Anterior cingulate cortex (tissue), 58 donors: ENCODE results near the gene GREB1L.
"Not testable (repeated sequence)": the region's sequence is repeated elsewhere in the genome, so short reads cannot be mapped to it uniquely, and the experiment has no call there.

Source experiments
- DNase-seq, 58 donors: peaks; one replicate each; lab custom pipeline; 2025; lab: John Stamatoyannopoulos, UW

GREB1L gene

GRCh38 chr18:21361307-21361880 is 119.4 kb downstream of the GREB1L start:
- DNase-seq: no peak

DNA sequence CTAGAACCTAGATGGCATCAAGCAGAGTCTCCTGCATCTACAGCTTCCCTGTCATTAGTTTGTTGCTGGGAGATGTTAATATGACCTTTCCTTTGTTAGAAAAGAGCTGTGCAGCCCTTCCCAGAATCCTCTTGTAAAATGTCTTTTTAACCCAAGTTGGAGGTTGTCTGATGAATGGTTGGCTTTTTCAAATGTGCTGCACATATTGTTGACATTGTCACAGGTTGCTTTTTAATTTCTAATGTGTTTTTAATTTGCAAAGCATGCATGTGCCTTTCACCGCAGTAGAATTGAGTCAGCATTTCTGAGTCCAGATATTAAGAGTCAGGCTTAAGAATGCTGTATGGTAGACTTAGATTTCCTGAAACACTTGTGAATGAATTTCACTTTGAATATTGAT is 120.8 kb downstream of the GREB1L start:
- DNase-seq: no peak

- DNase-seq: no peak
Measured at GRCh38 chr18:21363348-21363747, 121.3 kb downstream of the GREB1L start.

GRCh38 chr18:21364471-21364870 is 122.4 kb downstream of the GREB1L start:
- no peak for DNase-seq

GRCh38 chr18:21366896-21367295 is 124.9 kb downstream of the GREB1L start:
- DNase-seq: no peak

DNA sequence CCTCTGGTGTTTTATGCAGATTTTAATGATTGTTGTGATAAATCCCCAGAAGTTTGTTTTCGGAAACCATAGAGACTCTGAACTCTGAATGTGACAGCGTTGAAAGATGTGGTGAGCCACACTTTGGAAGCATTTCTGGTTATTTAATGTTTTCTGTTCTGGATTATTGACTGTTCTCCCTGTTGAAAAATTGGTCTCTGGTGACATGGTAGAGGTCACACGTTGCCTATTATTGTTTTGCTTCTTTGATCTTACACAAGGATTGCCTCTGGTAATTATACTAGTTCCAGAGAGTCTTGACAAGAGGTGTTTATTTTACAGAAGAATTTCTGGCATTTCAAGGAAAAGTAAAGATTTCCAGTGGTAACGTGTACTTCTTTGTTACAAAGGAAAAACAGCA is 127.1 kb downstream of the GREB1L start:
- no peak for DNase-seq

- DNase-seq: not testable (repeated sequence)
Measured at GRCh38 chr18:21369597-21369996, 127.6 kb downstream of the GREB1L start.

DNA sequence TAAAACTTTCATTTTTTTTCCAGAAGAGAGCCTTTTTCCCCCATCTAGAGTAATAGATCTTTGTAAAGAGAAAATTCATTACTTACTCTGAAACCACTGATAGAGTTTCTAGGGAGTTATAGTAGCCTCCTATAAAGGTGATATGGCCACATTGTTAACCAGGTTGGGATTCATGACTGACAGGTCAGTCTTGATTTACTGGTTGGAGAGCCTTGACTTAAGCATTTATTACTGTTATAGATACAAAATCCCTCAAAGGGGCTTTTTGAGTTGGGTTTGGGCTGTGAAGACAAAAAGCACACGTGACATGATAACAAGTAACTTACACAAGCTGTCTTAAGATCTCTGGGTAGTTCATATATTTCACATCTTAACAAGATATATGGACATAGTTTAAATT is 141.0 kb downstream of the GREB1L start:
- DNase-seq: no peak

- no peak for DNase-seq
Measured at GRCh38 chr18:21386523-21387240, 144.7 kb downstream of the GREB1L start.

DNA sequence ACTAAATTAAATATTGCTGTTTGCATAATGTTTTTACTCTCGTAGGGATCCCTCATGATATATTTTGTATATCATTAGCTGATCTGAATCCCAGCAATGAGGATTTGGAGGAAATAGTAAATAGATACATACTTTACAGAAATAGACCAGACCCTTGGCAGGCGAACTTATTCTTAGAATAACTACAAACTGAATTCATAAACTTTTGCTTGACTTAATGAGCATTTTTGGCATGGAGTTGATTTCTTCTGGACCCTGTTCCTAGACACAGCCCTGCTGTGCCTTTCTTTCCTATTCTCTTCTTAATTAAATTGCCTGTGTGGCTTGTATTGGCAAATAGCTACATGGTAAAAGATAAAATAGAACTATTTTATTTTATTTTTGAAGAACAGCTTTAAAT is 145.9 kb downstream of the GREB1L start:
- no peak for DNase-seq

GRCh38 chr18:21389283-21389682 is 147.3 kb downstream of the GREB1L start:
- DNase-seq: no peak

GRCh38 chr18:21389903-21390302 is 147.9 kb downstream of the GREB1L start:
- DNase-seq: no peak

GRCh38 chr18:21391074-21391673 is 149.1 kb downstream of the GREB1L start:
- DNase-seq: no peak

DNA sequence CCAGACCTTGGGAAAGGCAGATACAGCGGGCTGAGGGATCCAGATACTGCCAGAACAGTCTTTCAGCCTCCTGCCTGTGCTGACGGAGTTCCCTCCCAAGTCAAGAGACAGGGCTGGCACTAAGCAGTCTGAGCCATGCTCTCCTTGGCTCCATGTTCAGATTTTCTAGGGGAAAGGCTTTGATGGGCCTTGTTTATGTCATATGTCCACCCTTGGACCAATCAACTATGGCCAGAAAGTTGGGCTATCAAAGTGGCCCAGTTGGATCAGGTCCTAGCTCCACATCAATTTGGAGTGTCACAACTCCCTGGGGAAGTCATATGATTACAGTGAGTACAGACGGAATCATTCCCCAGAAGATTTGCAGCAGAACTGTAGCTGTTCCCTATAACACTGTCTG is 152.0 kb downstream of the GREB1L start:
- DNase-seq: no peak

DNA sequence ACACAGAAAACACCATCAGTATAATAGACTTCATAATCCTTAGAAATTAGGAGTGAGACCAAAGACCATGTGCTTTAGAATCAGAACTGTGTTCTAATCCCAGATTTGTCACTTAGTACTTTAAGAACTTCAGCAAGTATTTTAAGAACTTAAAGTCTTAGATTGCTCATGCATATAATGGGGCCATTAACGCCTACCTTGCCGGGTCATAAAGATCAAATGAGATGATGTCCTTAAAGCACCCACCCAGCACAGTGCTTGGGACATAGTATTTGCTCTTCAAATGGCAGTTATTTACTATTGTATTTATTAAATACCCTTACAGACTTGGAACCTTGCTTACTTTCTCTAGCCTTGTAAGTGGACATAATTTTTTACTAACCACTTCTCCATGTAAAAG is 156.1 kb downstream of the GREB1L start:
- DNase-seq: no peak

GRCh38 chr18:21402272-21402671 is 160.2 kb downstream of the GREB1L start:
- DNase-seq: no peak

- no peak for DNase-seq
Measured at GRCh38 chr18:21404426-21404825, 162.4 kb downstream of the GREB1L start.

DNA sequence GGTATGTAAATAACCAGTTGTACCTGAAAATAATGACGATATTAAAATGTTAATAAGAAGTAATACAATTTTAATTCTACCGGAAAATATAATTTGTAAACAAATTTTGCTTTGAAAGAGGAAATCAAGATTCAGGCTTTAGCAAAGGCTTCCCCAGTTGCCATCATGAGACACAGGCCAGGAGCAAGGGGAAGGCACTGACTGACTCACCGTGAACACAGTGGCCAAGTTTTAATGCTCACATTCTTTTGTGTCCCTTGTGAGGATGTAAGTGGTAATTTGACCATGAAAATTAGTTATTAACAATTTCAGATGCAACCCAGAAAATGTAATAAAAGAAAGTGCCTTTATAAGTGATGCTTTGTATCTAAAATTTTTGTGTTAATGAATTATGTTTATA is 164.1 kb downstream of the GREB1L start:
- no peak for DNase-seq

DNA sequence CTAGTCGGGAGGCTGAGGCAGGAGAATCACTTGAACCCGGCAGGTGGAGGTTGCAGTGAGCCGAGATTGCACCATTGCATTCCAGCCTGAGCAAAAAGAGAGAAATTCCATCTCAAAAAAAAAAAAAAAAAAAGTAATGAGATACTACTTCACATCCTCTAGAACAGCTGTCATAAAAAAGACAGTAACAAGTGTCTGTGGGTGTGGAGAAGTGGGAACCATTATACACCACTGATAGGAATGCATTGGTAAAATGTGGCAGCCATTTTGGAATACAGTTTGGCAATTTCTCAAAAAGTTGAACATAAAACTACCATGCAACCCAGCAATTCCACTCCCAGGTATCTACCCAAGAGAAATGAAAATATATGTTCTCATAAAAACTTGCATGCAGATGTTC is 166.6 kb downstream of the GREB1L start:
- DNase-seq: no peak

- DNase-seq: no peak
Measured at GRCh38 chr18:21433436-21433835, 191.4 kb downstream of the GREB1L start.

DNA sequence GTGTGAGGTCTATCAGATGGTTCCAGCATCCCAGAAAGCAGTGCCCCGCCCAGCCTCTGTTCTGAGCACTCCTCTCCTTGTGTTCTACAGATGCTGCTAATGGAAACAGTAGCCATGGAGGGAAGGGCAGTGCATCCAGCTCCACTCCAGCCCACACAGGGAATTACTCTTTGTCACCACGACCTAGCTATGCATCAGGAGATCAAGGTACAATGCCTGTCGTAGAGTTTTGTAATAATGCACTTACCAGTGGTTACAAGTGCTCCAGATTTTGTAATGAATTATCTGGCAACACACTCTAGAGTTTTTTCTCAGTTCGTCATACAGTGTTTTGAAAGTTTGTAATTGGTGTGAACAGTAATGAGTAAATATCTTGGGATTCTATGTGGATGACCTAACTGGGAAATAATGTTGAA is 197.4 kb downstream of the GREB1L start:
- DNase-seq: no peak

DNA sequence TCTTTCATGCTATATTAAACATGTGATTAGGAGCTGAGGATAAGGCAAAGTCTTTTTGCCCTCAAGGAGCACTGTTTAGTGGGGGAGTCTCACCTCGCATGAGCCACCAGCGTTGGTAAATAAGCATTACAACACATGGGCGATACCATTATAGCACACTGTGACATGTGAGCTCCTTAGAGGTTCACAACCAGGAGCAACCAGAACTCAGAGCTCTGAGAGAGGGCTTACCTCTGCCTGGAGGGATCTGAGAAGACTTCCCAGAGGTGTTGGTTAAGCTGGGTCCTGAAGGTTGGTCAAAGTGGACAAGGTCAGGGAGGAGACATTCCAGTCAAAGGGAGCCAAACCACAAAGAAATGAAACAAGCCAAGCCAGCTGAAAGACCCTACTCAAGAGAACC is 199.6 kb downstream of the GREB1L start:
- DNase-seq: no peak
